ENCODE data around the gene DEPDC5. TPM values are rescaled to one million over a fixed set of nuclear protein-coding genes. Genes with fewer than 3 reads are reported as not detected.
"Not testable (repeated sequence)": the region's sequence is repeated elsewhere in the genome, so short reads cannot be mapped to it uniquely, and the experiment has no call there.

The DEPDC5 gene
- total RNA-seq, 1 donor from 2014 or later = 37.1 TPM

GRCh38 chr22:31753005-31753633, 700 bp upstream of the DEPDC5 start:
- peak overlapping the region; percentile 94 for H3K4me3 Mint-ChIP-seq

GRCh38 chr22:31754813-31755212, 994 bp downstream of the DEPDC5 start:
- Mint-ChIP-seq H3K4me3 (peak overlapping the region; percentile 94), H3K9me3 (no peaks in the 10 kb centered on the region), H3K4me1 (peaks cover 38% of the 10 kb centered on the region), H3K27ac (no peak overlapping the region), H3K36me3 (no peaks in the 10 kb centered on the region), H3K27me3 (ENCODE audit: insufficient read depth, low read depth) (peaks cover 2% of the 10 kb centered on the region)
- Histone ChIP-seq H3K27ac (no peak overlapping the region), H3F3A (ENCODE audit: low read depth) (peaks cover 40% of the 10 kb centered on the region), H3K27me3 (no peaks in the 10 kb centered on the region), H3K4me2 (peak overlapping the region; percentile 80), H3K4me1 (peaks cover 21% of the 10 kb centered on the region), H4K20me1 (ENCODE audit: low read depth) (no peaks in the 10 kb centered on the region), H3K4me3 (peak overlapping the region; percentile 71), H2AFZ (replicated peaks) (no peak overlapping the region), H3K36me3 (no peaks in the 10 kb centered on the region), H3K9me3 (ENCODE audit: low read depth) (no peaks in the 10 kb centered on the region), H3K9ac (no peak overlapping the region), H3K79me2 (ENCODE audit: low read depth) (peaks cover 21% of the 10 kb centered on the region)
- TF ChIP-seq, protein P1, sequence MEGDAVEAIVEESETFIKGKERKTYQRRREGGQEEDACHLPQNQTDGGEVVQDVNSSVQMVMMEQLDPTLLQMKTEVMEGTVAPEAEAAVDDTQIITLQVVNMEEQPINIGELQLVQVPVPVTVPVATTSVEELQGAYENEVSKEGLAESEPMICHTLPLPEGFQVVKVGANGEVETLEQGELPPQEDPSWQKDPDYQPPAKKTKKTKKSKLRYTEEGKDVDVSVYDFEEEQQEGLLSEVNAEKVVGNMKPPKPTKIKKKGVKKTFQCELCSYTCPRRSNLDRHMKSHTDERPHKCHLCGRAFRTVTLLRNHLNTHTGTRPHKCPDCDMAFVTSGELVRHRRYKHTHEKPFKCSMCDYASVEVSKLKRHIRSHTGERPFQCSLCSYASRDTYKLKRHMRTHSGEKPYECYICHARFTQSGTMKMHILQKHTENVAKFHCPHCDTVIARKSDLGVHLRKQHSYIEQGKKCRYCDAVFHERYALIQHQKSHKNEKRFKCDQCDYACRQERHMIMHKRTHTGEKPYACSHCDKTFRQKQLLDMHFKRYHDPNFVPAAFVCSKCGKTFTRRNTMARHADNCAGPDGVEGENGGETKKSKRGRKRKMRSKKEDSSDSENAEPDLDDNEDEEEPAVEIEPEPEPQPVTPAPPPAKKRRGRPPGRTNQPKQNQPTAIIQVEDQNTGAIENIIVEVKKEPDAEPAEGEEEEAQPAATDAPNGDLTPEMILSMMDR (IDR thresholded peaks at IDR 0.05) = no peak
- no peak for TF ChIP-seq EZH2phosphoT487 (IDR thresholded peaks at IDR 0.05)
- TF ChIP-seq EZH2 (IDR thresholded peaks at IDR 0.05) = no peak
- no peak for DNase-seq (ENCODE audit: low spot score)

More at GRCh38 chr22:31753005-31753633, 700 bp upstream of the DEPDC5 start:
- Histone ChIP-seq H3K4me3 (peak overlapping the region; percentile 71), H4K20me1 (ENCODE audit: low read depth) (no peaks in the 10 kb centered on the region), H3K9me3 (ENCODE audit: low read depth) (no peaks in the 10 kb centered on the region), H3K79me2 (ENCODE audit: low read depth) (peaks cover 37% of the 10 kb centered on the region), H3K27ac (peak overlapping the region; percentile 89), H3K36me3 (no peaks in the 10 kb centered on the region), H3F3A (ENCODE audit: low read depth) (peaks cover 57% of the 10 kb centered on the region), H2AFZ (replicated peaks) (peak overlapping the region; percentile 96), H3K27me3 (no peaks in the 10 kb centered on the region), H3K4me2 (peak overlapping the region; percentile 80), H3K9ac (peak overlapping the region; percentile 57), H3K4me1 (peaks cover 27% of the 10 kb centered on the region)
- Mint-ChIP-seq H3K9me3 (no peaks in the 10 kb centered on the region), H3K27ac (peak overlapping the region; percentile 96), H3K36me3 (no peaks in the 10 kb centered on the region), H3K4me1 (peaks cover 51% of the 10 kb centered on the region), H3K27me3 (ENCODE audit: insufficient read depth, low read depth) (peaks cover 2% of the 10 kb centered on the region)
- peak; percentile 93 for DNase-seq (ENCODE audit: low spot score)
- no peak for TF ChIP-seq EZH2phosphoT487 (IDR thresholded peaks at IDR 0.05)
- peak; percentile 35 for TF ChIP-seq EZH2 (IDR thresholded peaks at IDR 0.05)

- Histone ChIP-seq H3K9me3 (ENCODE audit: low read depth) (no peaks in the 10 kb centered on the region), H4K20me1 (ENCODE audit: low read depth) (no peaks in the 10 kb centered on the region), H2AFZ (replicated peaks) (no peak overlapping the region), H3K4me2 (no peak overlapping the region), H3K4me1 (peaks cover 12% of the 10 kb centered on the region), H3F3A (ENCODE audit: low read depth) (peaks cover 25% of the 10 kb centered on the region), H3K79me2 (ENCODE audit: low read depth) (peaks cover 21% of the 10 kb centered on the region), H3K36me3 (no peaks in the 10 kb centered on the region), H3K9ac (no peak overlapping the region), H3K27ac (no peak overlapping the region), H3K4me3 (no peak overlapping the region), H3K27me3 (no peaks in the 10 kb centered on the region)
- DNase-seq (ENCODE audit: low spot score) = no peak
- no peak overlapping the region for H3K4me3 Mint-ChIP-seq
- TF ChIP-seq, protein P1 (IDR thresholded peaks at IDR 0.05) = no peak
- TF ChIP-seq EZH2 (IDR thresholded peaks at IDR 0.05) (no peak), EZH2phosphoT487 (IDR thresholded peaks at IDR 0.05) (no peak)
- H3K27ac Mint-ChIP-seq = no peak overlapping the region
- H3K27me3 Mint-ChIP-seq (ENCODE audit: insufficient read depth, low read depth) = peaks cover 2% of the 10 kb centered on the region
- H3K4me1 Mint-ChIP-seq = peaks cover 25% of the 10 kb centered on the region
- H3K36me3 Mint-ChIP-seq = peaks cover 7% of the 10 kb centered on the region
- H3K9me3 Mint-ChIP-seq = no peaks in the 10 kb centered on the region
These were observed 3.4 kb downstream of the DEPDC5 start for GRCh38 chr22:31757265-31757664.

GRCh38 chr22:31758860-31759259, 5.0 kb downstream of the DEPDC5 start:
- not testable (repeated sequence) for H3K36me3 Mint-ChIP-seq; H4K20me1 ChIP-seq (ENCODE audit: low read depth); H2AFZ ChIP-seq (replicated peaks); H3K4me3 Mint-ChIP-seq; H3K27ac Mint-ChIP-seq; H3K9ac ChIP-seq; H3K27ac ChIP-seq; H3K9me3 Mint-ChIP-seq; H3K27me3 ChIP-seq; H3K4me3 ChIP-seq; H3K27me3 Mint-ChIP-seq (ENCODE audit: insufficient read depth, low read depth); H3K9me3 ChIP-seq (ENCODE audit: low read depth); H3K4me2 ChIP-seq; H3K4me1 ChIP-seq; DNase-seq (ENCODE audit: low spot score); H3K36me3 ChIP-seq
- peaks cover 21% of the 10 kb centered on the region for H3K79me2 ChIP-seq (ENCODE audit: low read depth)
- H3K4me1 Mint-ChIP-seq = peaks cover 11% of the 10 kb centered on the region
- peaks cover 11% of the 10 kb centered on the region for H3F3A ChIP-seq (ENCODE audit: low read depth)

Measured in neural progenitor cell (in vitro differentiated cells).